ENCODE measurements around the gene TPM2.

The TPM2 gene

GRCh38 chr9:35717132-35717870 is 27.6 kb upstream of the TPM2 start:
- no peak for DNase-seq

- DNase-seq: no peak
Observed at GRCh38 chr9:35716230-35716629, 26.5 kb upstream of the TPM2 start.

- no peak for DNase-seq
Observed at GRCh38 chr9:35714579-35715252, 25.0 kb upstream of the TPM2 start.

GRCh38 chr9:35714123-35714522 is 24.4 kb upstream of the TPM2 start:
- no peak for DNase-seq

GRCh38 chr9:35713578-35713977 is 23.9 kb upstream of the TPM2 start:
- DNase-seq: no peak

GRCh38 chr9:35712762-35713400 is 23.2 kb upstream of the TPM2 start:
- no peak for DNase-seq

GRCh38 chr9:35711501-35712428 is 22.0 kb upstream of the TPM2 start:
- no peak for DNase-seq

- no peak for DNase-seq
Observed at GRCh38 chr9:35710818-35711500, 21.2 kb upstream of the TPM2 start.

- no peak for DNase-seq
Observed at GRCh38 chr9:35708146-35708545, 18.4 kb upstream of the TPM2 start.

- no peak for DNase-seq
Observed at GRCh38 chr9:35706951-35707350, 17.2 kb upstream of the TPM2 start.

GRCh38 chr9:35705836-35706430 is 16.2 kb upstream of the TPM2 start:
- no peak for DNase-seq

- no peak for DNase-seq
Observed at GRCh38 chr9:35705372-35705771, 15.6 kb upstream of the TPM2 start.

GRCh38 chr9:35703906-35704672 is 14.4 kb upstream of the TPM2 start:
- DNase-seq: no peak

- no peak for DNase-seq
Observed at GRCh38 chr9:35702696-35703095, 13.0 kb upstream of the TPM2 start.

GRCh38 chr9:35700942-35701341 is 11.2 kb upstream of the TPM2 start:
- DNase-seq: no peak

- DNase-seq: no peak
Observed at GRCh38 chr9:35700031-35700430, 10.3 kb upstream of the TPM2 start.

- no peak for DNase-seq
Observed at GRCh38 chr9:35698231-35698630, 8.5 kb upstream of the TPM2 start.

GRCh38 chr9:35697486-35697885 is 7.8 kb upstream of the TPM2 start:
- DNase-seq: no peak

GRCh38 chr9:35696520-35697215 is 6.9 kb upstream of the TPM2 start:
- DNase-seq: peak; percentile 31

GRCh38 chr9:35695943-35696401 is 6.2 kb upstream of the TPM2 start:
- no peak for DNase-seq
